Fibroblast of skin of left biceps (primary cell): Measurements from ENCODE around the gene KTN1.

Experiments
- DNase-seq, 2 experiments: peaks; one replicate each; pipeline ENCODE4 v3.0.0-alpha.2; 2013; ENCODE audit warnings: low read depth in 2 of 2

KTN1 gene

GRCh38 chr14:55571125-55571889 lies 8.7 kb upstream of the KTN1 start:
- DNase-seq = no peak

GRCh38 chr14:55572578-55572977 lies 7.4 kb upstream of the KTN1 start:
- no peak for DNase-seq

GRCh38 chr14:55574988-55575387 lies 5.0 kb upstream of the KTN1 start:
- DNase-seq = no peak

GRCh38 chr14:55577229-55577628 lies 2.8 kb upstream of the KTN1 start:
- DNase-seq = no peak

- DNase-seq = no peak
Measured at GRCh38 chr14:55578511-55578910, 1.5 kb upstream of the KTN1 start.

GRCh38 chr14:55580470-55581341 lies 699 bp downstream of the KTN1 start:
- DNase-seq = no peak

- DNase-seq = no peak
Measured at GRCh38 chr14:55581342-55581771, 1.4 kb downstream of the KTN1 start.

- no peak for DNase-seq
Measured at GRCh38 chr14:55582746-55583145, 2.7 kb downstream of the KTN1 start.

- DNase-seq = no peak
Measured at GRCh38 chr14:55583942-55584468, 4.0 kb downstream of the KTN1 start.

GRCh38 chr14:55585854-55586253 lies 5.8 kb downstream of the KTN1 start:
- DNase-seq = no peak

- DNase-seq = no peak
Measured at GRCh38 chr14:55586411-55586810, 6.4 kb downstream of the KTN1 start.

- DNase-seq = no peak
Measured at GRCh38 chr14:55587847-55588246, 7.8 kb downstream of the KTN1 start.

GRCh38 chr14:55588259-55588699 lies 8.3 kb downstream of the KTN1 start:
- DNase-seq = no peak

GRCh38 chr14:55589171-55589570 lies 9.2 kb downstream of the KTN1 start:
- DNase-seq = no peak

- DNase-seq = no peak
Measured at GRCh38 chr14:55592436-55592835, 12.4 kb downstream of the KTN1 start.

- no peak for DNase-seq
Measured at GRCh38 chr14:55593698-55594097, 13.7 kb downstream of the KTN1 start.

GRCh38 chr14:55599250-55599879 lies 19.4 kb downstream of the KTN1 start:
- DNase-seq = no peak

- no peak for DNase-seq
Measured at GRCh38 chr14:55600784-55601561, 21.0 kb downstream of the KTN1 start.

GRCh38 chr14:55603401-55603953 lies 23.5 kb downstream of the KTN1 start:
- DNase-seq = no peak

- DNase-seq = no peak
Measured at GRCh38 chr14:55604488-55604887, 24.5 kb downstream of the KTN1 start.

GRCh38 chr14:55604900-55605418 lies 25.0 kb downstream of the KTN1 start:
- DNase-seq = no peak
